ENCODE data around the gene TMEM231.
"Not testable (repeated sequence)": the region's sequence is repeated elsewhere in the genome, so short reads cannot be mapped to it uniquely, and the experiment has no call there.

Gene TMEM231

DNA sequence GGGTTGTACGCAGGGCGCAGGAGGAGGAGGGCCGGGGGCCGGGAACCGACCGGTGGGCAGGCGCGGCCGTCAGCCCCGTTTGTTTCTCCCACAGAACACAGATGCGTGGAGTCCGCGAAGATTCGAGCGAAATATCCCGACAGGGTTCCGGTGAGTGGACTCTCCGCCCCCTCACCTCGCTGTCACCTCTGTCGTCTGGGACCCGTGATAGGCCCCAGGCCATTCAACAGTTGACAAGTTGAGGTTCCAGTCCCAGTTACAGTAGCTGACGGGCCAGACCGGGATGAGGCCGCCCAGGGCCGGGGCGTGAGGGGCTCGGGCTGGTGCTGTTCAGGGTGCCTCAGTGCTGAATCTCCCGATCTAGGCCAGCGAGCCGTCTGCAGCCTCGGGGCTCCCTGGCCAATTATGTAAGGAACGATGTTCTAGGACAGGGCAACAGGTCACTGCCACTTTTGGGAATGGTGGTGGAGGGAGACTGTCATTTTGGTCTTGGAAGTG is 10.8 kb upstream of the TMEM231 start:
- no peak for DNase-seq (ENCODE audit: low read depth)

DNA sequence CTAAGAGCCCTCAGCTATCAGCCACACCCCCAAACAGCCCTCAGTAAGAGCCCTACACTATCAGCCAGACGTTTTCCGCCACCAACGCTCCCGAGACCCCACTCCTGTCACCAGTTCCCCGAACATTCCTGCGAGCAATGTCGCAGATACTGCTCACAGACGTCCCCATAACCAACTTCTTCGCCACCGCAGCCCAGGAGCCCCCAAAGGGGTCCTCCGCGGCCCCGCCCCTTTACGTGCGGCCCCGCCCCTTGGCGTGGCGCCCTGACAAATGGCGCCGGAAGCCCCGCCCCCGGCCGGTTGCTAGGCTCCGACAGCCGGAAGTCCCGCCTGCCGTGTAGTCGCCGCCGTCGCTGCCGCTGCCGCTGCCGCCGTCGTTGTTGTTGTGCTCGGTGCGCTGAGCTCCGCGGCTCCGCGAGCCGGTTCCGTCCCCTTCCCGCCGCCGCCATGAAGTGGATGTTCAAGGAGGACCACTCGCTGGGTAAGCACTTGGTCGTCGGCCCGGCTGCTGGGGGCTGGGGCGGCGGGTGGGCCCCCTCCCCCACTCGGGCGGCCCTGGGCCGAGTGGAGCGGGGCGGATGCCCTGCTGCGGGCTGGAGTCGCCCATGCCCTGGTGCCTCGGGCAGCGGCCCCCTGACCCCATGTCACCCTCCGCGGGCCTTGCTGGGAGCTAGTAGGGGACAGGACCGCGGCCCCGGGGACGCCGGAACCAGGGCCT is 10.1 kb upstream of the TMEM231 start, which contains the start of gene GABARAPL2:
Gene GABARAPL2, plus strand, starts transcription at position 340 of the 718 bp plus-strand sequence. Its CDS starts 108 bp downstream, at position 448.
- DNase-seq (ENCODE audit: low read depth): peak; percentile 27

DNA sequence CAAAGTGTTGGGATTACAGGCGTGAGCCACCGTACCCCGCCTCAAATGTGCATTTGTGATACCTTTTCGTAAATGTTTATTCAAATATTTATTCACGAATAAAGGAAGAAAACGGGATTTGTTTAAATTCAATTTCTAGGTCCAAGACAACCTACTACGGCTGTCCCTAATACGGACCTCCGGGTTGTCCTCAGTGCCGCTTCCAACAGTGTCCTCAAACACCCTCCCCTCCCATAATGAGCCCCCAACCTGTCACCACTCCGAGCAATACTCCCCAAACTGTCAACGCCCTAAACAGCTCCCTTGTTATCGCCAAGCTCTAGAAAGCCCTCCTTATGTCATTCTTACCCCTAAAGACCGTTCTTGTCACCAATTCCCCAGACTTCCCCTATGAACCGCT is 9.6 kb upstream of the TMEM231 start:
- DNase-seq (ENCODE audit: low read depth): no peak

DNA sequence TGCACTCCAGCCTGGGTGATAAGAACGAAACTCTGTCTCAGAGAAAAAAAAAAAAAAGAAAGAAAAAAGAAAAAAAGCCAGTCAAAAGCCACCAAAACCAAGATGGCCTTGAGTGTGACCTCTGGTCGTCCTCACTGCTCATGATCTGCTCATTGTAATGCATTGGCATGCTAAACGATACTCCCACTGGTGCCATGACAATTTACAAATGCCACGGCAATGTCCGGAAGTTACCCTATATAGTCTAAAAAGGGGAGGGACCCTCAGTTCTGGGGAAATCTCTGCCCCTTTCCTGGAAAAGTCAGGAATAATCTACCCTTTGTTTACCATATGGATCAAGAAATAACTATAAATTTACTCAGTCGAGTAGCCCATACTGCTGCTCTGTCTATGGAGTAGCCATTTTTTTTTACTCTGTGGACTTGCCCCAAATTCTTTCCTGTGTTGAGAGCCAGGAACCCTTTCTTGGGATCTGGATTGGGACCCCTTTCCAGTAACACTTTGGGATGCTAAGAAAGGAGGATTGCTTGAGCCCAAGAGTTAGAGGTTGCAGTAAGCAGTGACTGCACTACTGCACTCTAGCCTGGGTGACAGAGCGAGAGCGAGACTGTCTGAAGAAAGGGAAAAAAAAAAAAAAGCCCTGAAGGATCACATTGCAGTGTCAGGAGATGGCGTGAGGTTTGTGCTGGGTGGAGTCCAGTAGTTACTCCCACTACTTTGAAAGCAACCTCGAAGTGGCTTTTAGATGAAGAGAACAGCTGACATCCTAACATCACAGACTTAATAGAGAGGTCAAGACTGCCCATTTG is 3.7 kb upstream of the TMEM231 start:
- peak; percentile 36 for DNase-seq (ENCODE audit: low read depth)

DNA sequence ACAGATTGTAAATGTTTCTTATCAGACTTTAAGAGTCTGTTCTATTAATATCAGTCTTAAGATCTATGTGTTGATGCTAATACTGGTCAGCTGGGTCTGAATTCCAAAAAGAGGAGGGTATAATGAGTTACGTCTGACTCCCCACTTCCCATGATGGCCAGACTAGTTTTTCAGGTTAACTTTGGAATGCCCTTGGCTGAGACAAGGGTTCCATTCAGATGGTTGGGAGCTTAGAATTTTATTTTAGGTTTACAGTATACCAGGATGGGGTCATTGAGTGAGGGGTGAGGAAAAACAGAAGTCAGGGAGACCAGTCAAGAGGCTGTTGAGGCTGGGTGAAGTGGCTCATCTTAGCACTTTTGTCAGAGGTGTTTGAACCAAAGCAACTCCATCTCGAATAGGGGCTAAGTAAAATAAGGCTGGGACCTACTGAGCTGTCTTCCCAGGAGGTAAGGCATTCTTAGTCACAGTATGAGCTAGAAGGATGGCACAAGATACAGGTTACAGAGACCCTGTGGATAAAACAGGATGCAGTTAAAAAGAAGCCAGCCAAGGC is 2.9 kb upstream of the TMEM231 start:
- no peak for DNase-seq (ENCODE audit: low read depth)

DNA sequence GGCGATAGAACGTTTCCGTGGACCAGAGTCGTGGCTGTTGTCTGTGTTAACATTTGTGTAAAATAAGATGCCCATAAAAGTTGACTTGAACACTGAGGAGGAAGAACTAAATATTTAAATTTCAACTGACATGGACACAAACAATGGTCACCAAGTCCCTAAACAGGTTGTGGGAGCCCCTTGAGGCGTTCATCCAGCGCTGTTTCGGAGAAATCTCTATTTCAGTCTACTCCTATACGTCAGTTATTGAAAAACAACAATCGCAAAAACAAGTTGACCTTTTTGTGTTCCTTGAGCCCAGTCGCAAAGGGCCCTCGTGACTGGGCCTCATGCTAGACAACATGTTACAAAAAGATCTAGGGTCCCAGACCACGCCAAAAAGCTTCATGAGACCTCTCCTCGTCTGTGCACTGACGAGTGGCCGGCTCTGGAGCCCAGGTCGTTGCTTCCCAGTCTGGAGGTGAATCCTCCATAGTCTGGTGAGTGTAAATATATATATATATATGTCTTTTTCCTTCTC is 439 bp upstream of the TMEM231 start:
- peak; percentile 24 for DNase-seq (ENCODE audit: low read depth)

DNA sequence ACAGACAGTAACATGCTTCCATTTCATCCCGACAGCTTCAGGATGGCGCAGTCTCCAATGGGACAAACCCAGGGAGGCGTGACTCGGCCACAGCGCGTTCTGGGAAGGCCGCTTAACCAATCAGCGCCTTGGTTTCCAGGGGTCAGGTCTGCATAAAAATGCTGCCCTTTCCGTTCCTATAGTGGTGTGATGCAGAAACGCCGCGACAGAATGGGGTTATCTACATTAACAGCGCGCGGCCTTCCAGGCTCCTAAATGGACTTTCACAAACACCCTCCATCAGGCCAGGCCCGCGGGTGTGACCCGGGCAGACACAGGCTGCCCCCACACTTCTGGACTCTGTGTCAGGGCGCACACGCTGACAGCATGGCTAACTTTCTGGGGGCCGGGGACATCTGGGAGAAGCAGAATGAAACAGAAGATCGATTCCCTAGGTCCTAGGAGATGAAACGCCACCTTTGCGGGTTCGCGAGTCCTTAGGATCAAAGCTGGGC is 792 bp downstream of the TMEM231 start:
- peak; percentile 89 for DNase-seq (ENCODE audit: low read depth)

DNA sequence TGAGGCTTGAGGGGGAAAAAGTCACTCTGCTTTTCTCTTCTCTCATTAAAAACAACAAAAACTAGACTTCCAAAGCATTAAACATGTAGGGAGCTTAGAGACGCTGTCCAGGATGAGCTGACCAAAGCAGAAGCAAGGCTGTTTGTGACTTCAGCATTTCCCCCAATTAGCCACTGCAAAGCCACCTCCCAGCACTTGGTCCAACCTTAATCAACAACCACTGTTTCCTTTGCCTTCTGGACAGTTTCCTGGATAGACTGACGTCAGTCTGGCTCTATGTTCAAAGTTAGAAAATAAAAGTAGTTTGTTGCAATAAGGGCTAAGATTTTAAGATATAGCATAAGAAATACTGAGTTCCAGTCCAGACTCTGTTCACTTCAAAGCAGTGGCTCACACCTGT is 3.1 kb downstream of the TMEM231 start:
- no peak for DNase-seq (ENCODE audit: low read depth)

DNA sequence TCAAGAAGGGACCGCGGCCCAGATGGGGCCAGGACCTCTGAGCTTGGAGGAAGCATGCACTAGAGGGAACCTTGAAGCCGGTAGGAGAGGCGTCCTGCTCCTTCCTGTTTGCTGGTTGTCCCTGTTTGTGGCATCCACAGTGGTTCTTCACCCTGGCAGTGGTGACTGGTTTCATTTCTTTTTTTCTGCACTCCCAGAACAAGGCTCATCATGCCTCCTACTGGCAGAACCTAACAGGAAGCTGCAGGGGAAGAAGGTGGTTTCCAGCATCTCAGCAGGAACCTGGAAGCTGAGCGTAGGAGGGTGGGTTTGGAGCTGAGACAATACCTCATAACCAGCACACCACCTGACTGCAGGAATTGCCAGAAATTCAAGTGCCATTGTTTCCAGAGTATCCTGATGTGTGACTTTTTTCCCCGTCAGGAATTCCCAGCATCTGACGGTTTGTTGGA is 5.8 kb downstream of the TMEM231 start:
- no peak for DNase-seq (ENCODE audit: low read depth)

DNA sequence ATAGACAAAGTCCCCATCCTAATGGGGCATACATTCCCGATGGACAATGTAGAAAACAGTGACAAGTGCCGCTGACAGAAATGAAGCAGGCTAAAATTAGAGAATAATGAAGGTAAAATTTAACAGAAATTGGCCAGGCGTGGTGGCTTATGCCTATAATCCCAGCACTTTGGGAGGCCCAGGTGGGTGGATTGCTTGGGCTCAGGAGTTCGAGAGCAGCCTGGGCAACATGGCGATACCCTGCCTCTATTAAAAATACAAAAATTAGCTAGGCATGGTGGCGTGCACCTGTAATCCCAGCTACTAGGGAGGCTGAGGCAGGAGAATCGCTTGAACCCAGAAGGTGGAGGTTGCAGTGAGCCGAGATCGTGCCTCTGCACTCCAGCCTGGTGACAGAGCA is 7.6 kb downstream of the TMEM231 start:
- DNase-seq (ENCODE audit: low read depth): not testable (repeated sequence)

DNA sequence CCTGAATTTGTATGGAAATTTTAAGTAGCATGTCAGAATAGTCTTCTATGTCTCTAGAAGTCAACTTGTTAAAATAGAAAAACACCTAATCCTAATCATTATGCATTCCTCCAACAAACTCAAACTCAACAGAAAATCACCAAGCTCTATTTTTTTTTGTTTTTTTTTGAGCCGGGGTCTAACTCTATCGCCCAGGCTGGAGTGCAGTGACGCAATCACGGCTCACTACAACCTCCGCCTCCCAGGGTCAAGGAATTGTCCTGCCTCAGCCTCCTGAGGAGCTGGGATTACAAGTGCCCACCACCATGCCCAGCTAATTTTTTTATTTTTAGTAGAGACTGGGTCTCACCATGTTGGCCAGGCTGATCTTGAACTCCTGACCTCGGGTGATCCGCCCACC is 9.8 kb downstream of the TMEM231 start:
- DNase-seq (ENCODE audit: low read depth): no peak

DNA sequence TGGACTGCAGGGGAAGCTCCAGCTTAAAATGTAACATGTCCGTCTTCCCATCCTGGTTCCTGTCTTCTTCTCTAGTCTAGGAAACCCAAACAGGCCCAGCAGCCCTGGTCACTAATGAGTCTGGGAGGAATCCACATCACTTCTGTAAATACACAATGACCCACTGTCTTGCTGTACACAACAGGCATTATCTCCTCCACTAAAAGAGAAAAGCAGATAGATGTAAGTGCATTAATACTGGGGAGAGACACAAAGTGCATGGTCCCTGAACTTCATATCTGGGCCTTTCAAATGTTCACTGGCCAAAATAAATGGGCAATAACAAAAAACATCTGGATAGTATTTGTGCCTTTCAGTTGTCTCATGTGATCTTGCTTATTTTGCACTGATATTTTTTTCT is 10.2 kb downstream of the TMEM231 start:
- not testable (repeated sequence) for DNase-seq (ENCODE audit: low read depth)

DNA sequence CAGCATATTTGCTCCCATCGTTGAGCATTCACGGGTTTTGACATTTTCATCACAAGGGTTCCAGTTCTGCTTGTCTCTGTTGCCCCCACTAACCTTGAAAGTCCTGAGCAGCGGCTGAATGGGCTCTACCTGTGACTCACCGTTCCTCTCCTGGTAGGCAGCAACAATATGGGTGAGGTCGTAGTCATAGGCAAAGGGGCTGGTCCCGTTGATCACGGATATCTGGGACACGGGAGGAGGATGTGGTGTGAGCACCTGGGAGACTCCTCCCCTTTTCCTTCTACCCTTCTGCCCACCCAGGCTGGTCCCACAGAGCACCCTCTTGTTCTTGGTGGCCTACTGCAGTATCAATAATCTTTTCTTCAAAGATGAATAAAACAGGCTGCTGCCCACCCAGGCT is 13.6 kb downstream of the TMEM231 start:
- DNase-seq (ENCODE audit: low read depth): not testable (repeated sequence)

DNA sequence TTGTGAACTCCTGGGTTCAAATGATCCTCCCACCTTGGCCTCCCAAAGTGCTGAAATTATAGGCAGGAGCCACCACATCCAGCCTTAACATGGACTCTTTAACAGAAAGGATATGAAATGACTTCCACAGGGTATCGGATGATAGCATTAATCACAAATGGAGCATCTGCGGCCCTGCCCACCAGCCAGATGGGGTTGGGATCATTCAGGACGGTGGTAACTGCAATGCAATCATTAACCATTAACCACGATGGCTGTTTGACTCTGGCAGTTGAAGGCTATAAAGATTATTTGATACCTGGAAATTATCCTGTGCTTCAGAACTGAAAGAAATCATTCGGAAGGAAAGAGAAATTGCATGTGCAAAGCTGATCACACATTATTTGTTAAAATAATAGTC is 14.8 kb downstream of the TMEM231 start:
- no peak for DNase-seq (ENCODE audit: low read depth)

DNA sequence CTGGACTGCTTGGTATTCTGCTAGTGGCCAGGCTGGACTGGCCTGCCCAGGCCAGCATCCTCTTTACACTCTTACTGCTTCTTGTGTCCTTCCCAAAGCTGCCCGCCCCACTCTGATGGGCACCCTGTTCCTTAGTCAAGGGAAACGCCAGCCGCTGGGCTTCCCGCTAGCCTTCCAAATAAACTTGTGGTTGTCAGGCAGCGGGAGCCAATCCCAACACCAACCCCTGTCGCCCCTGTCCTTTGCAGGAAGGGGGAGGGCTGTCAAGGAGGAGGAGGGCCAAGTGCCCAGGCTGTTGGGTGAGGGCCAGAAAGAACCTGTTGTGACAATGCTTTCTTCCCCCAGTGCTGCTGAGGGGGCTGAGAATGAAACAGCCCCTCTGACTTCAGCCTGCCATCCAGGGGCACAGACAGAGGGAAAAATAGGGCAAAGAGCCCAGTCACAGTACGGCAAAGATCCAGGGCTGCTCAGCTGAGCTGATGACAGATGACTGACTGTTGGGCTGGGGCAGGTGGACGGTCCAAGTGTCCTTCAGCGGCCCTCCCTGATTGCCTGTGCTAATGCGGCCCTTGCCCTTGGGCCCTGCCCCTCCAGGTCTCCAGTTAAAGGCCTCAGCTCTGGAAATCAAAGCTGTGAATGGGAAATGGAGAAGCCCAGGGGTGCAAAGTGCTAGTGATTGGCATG is 17.0 kb downstream of the TMEM231 start:
- not testable (repeated sequence) for DNase-seq (ENCODE audit: low read depth)

DNA sequence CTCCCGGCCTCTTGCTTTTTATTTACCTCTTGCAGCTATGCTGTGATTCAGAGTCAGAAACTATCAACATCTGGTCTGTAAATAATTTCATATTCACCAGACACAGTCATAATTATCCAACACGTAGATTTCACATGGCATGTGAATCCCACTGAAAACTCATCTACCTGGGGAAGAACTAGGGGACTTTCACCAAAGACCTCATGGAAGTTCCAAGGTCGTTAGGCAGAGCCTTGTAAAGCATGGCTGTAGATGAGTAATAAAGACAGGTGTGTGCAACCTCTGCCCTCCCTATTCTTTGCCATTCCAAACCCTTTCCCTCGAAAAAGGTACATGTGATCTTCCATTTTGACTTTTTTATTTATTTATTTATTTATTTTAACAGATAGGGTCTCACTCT is 18.3 kb downstream of the TMEM231 start:
- DNase-seq (ENCODE audit: low read depth): no peak

DNA sequence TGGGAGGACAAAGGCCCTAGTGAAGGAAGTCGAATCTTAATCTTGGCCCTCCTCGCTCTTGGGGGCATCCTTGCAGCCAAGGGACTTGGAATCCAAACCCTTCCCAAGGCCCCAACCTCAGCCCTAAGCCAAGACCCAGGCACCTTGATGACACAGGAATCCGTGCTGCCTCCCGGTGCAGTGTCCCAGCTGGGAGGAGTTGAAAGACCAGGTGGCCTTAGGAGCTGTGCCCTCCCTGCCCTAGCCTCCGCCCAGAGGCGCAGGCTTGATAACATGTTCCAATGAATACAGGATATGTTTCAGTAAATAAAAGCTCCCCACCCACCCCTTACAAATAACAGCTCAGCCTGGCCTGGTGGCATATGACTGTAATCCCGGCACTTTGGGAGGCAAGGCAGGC is 20.2 kb downstream of the TMEM231 start, which contains the start of gene CHST5:
Gene CHST5, minus strand, starts transcription at position 208 of the 400 bp plus-strand sequence. CDS start 5,724 bp downstream, outside the sequence.
- no peak for DNase-seq (ENCODE audit: low read depth)

DNA sequence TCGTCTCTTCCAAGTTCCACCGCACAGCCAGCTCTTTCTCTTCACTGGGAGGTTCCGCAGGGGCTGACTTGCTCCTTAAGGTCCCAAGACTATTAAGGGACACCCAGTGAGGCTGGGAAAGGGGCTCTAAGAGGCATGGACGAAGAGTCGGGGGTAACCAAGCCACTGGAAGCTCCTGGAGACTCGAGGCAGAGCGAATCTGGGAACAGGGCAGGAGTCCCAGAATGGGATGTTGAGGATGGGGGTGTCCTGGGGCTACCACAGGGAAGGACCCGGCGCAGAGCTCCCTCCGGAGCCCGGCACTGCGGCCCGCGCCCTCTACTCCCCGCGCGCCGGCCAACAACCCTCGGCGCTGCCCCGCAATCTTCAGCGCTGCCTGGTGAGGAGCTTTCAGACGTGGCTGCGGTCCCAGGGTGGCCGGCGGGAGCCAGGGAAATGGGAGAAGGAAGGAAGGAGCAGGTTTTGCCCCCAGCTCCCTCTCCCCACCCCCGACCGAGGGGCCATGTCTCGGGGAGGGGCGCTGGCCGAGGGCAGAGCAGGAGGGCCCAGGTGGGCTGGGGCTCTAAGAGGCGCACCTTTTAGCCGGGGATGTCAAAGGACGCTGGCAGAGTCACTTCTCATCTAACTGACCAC is 20.7 kb downstream of the TMEM231 start:
- DNase-seq (ENCODE audit: low read depth): no peak

DNA sequence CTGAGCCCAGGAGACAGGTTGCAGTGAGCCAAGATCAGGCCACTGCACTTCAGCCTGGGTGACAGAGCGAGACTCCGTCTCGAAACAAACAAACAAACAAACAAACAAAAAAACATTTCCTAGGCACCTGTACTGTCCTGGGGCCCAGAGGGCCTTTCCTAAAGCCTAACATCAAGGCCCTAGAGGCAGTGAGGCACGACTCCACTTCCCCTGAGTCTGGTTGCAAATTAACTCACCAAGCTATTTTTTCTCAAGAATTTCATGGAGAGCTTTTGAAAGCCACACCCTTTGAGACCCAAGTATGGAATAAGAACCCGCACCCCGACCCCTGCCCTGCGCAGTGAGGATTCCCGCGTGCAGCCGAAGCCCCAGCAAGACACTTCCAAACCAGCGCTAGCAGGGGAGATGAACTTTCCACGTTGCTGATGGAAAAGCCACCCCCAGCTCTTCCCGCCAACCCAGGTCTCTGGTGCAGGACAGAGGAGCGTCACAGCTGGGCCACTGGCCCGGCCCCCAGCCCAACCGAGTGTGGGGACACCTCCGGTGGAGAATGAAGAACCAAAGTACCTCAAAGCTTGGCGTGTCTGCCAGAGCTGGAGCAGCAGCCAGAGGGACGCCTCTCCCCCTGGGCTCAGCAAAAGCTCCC is 21.4 kb downstream of the TMEM231 start:
- no peak for DNase-seq (ENCODE audit: low read depth)

DNA sequence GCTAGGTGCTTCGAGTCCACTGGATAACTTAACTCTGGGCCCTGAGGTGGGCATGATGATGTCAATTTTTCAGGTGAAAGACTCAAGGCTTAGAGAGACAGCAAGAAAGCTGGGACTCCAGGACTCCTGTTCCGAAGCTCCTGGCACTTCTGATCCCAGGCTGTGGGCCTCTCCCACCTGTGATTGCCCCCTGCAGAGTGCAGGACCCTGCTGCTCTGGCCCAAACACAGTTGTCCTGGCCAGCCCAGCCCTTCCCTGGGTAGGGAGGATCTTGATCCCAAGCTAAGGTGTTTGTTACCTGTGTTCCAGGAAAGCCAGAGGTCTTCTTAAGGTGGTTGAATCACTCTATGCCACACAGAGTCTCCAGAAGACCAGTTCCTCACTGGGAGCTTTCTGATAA is 23.3 kb downstream of the TMEM231 start:
- no peak for DNase-seq (ENCODE audit: low read depth)
